Measurements from ENCODE around the gene FBXW2.
"Not testable (repeated sequence)": the region's sequence is repeated elsewhere in the genome, so short reads cannot be mapped to it uniquely, and the experiment has no call there.

The FBXW2 gene

GRCh38 chr9:120765910-120766425 lies 27.2 kb downstream of the FBXW2 start:
- Mint-ChIP-seq H3K27ac (no peak overlapping the region), H3K36me3 (peaks cover 2% of the 10 kb centered on the region)

GRCh38 chr9:120764476-120764875 lies 28.7 kb downstream of the FBXW2 start:
- no peak overlapping the region for H3K4me3 Mint-ChIP-seq
- peaks cover under 1% of the 10 kb centered on the region for H3K36me3 Mint-ChIP-seq
- no peaks in the 10 kb centered on the region for H3K27me3 Mint-ChIP-seq
- no peak overlapping the region for H3K27ac Mint-ChIP-seq
- peaks cover 18% of the 10 kb centered on the region for H3K4me1 Mint-ChIP-seq
- H3K9me3 Mint-ChIP-seq, result no peaks in the 10 kb centered on the region

More at GRCh38 chr9:120765910-120766425, 27.2 kb downstream of the FBXW2 start:
- Mint-ChIP-seq H3K4me3 (no peak overlapping the region), H3K4me1 (peaks cover 17% of the 10 kb centered on the region), H3K27me3 (no peaks in the 10 kb centered on the region), H3K9me3 (no peaks in the 10 kb centered on the region)

GRCh38 chr9:120761006-120761405 lies 32.2 kb downstream of the FBXW2 start:
- H3K4me1 Mint-ChIP-seq, result peaks cover 31% of the 10 kb centered on the region
- H3K27me3 Mint-ChIP-seq, result no peaks in the 10 kb centered on the region
- H3K27ac Mint-ChIP-seq, result no peak overlapping the region
- no peaks in the 10 kb centered on the region for H3K36me3 Mint-ChIP-seq
- no peaks in the 10 kb centered on the region for H3K9me3 Mint-ChIP-seq
- H3K4me3 Mint-ChIP-seq, result no peak overlapping the region

- H3K4me3 Mint-ChIP-seq, result no peak overlapping the region
- H3K9me3 Mint-ChIP-seq, result no peaks in the 10 kb centered on the region
- no peaks in the 10 kb centered on the region for H3K36me3 Mint-ChIP-seq
- no peaks in the 10 kb centered on the region for H3K27me3 Mint-ChIP-seq
- H3K4me1 Mint-ChIP-seq, result peaks cover 29% of the 10 kb centered on the region
- peak overlapping the region; percentile 37 for H3K27ac Mint-ChIP-seq
Observed at GRCh38 chr9:120759755-120760400, 33.3 kb downstream of the FBXW2 start.

- no peaks in the 10 kb centered on the region for H3K36me3 Mint-ChIP-seq
- no peak overlapping the region for H3K27ac Mint-ChIP-seq
- no peaks in the 10 kb centered on the region for H3K9me3 Mint-ChIP-seq
- H3K4me3 Mint-ChIP-seq, result no peak overlapping the region
- no peaks in the 10 kb centered on the region for H3K27me3 Mint-ChIP-seq
- peaks cover 29% of the 10 kb centered on the region for H3K4me1 Mint-ChIP-seq
Observed at GRCh38 chr9:120758544-120758943, 34.7 kb downstream of the FBXW2 start.

GRCh38 chr9:120757026-120757913 lies 35.9 kb downstream of the FBXW2 start:
- H3K4me3 Mint-ChIP-seq, result no peak overlapping the region
- no peaks in the 10 kb centered on the region for H3K9me3 Mint-ChIP-seq

GRCh38 chr9:120756531-120756930 lies 36.7 kb downstream of the FBXW2 start:
- peaks cover 1% of the 10 kb centered on the region for H3K36me3 Mint-ChIP-seq
- no peaks in the 10 kb centered on the region for H3K27me3 Mint-ChIP-seq
- H3K27ac Mint-ChIP-seq, result peak overlapping the region; percentile 57

More at GRCh38 chr9:120757026-120757913, 35.9 kb downstream of the FBXW2 start:
- H3K4me1 Mint-ChIP-seq, result peaks cover 29% of the 10 kb centered on the region
- peak overlapping the region; percentile 66 for H3K27ac Mint-ChIP-seq
- no peaks in the 10 kb centered on the region for H3K27me3 Mint-ChIP-seq
- peaks cover 1% of the 10 kb centered on the region for H3K36me3 Mint-ChIP-seq

GRCh38 chr9:120755810-120756434 lies 37.3 kb downstream of the FBXW2 start:
- H3K27me3 Mint-ChIP-seq, result no peaks in the 10 kb centered on the region
- no peaks in the 10 kb centered on the region for H3K9me3 Mint-ChIP-seq
- peaks cover 29% of the 10 kb centered on the region for H3K4me1 Mint-ChIP-seq
- H3K4me3 Mint-ChIP-seq, result no peak overlapping the region
- H3K36me3 Mint-ChIP-seq, result peaks cover 1% of the 10 kb centered on the region
- no peak overlapping the region for H3K27ac Mint-ChIP-seq

More at GRCh38 chr9:120756531-120756930, 36.7 kb downstream of the FBXW2 start:
- Mint-ChIP-seq H3K4me1 (peaks cover 29% of the 10 kb centered on the region), H3K4me3 (no peak overlapping the region), H3K9me3 (no peaks in the 10 kb centered on the region)

GRCh38 chr9:120755044-120755443 lies 38.2 kb downstream of the FBXW2 start:
- Mint-ChIP-seq H3K9me3 (no peaks in the 10 kb centered on the region), H3K27ac (no peak overlapping the region), H3K27me3 (no peaks in the 10 kb centered on the region), H3K4me1 (peaks cover 29% of the 10 kb centered on the region), H3K4me3 (no peak overlapping the region), H3K36me3 (peaks cover 1% of the 10 kb centered on the region)

- Mint-ChIP-seq H3K4me1 (no peaks in the 10 kb centered on the region), H3K4me3 (no peak overlapping the region)
Observed at GRCh38 chr9:120750421-120750820, 42.8 kb downstream of the FBXW2 start.

GRCh38 chr9:120746366-120746765 lies 46.9 kb downstream of the FBXW2 start:
- not testable (repeated sequence) for H3K4me1 Mint-ChIP-seq, H3K27ac Mint-ChIP-seq, H3K27me3 Mint-ChIP-seq, H3K4me3 Mint-ChIP-seq, H3K9me3 Mint-ChIP-seq, H3K36me3 Mint-ChIP-seq

More at GRCh38 chr9:120750421-120750820, 42.8 kb downstream of the FBXW2 start:
- Mint-ChIP-seq H3K27ac (no peak overlapping the region), H3K36me3 (peaks cover 1% of the 10 kb centered on the region), H3K9me3 (no peaks in the 10 kb centered on the region), H3K27me3 (no peaks in the 10 kb centered on the region)

- no peaks in the 10 kb centered on the region for H3K27me3 Mint-ChIP-seq
- H3K4me3 Mint-ChIP-seq, result no peak overlapping the region
- no peaks in the 10 kb centered on the region for H3K4me1 Mint-ChIP-seq
- H3K9me3 Mint-ChIP-seq, result no peaks in the 10 kb centered on the region
- no peaks in the 10 kb centered on the region for H3K36me3 Mint-ChIP-seq
- H3K27ac Mint-ChIP-seq, result no peak overlapping the region
Observed at GRCh38 chr9:120745278-120745677, 47.9 kb downstream of the FBXW2 start.

GRCh38 chr9:120742951-120743416 lies 50.2 kb downstream of the FBXW2 start:
- no peak overlapping the region for H3K27ac Mint-ChIP-seq

GRCh38 chr9:120741701-120742100 lies 51.5 kb downstream of the FBXW2 start:
- Mint-ChIP-seq H3K27me3 (no peaks in the 10 kb centered on the region), H3K4me1 (no peaks in the 10 kb centered on the region), H3K36me3 (no peaks in the 10 kb centered on the region), H3K9me3 (no peaks in the 10 kb centered on the region), H3K4me3 (no peak overlapping the region), H3K27ac (no peak overlapping the region)

More at GRCh38 chr9:120742951-120743416, 50.2 kb downstream of the FBXW2 start:
- no peaks in the 10 kb centered on the region for H3K9me3 Mint-ChIP-seq
- H3K4me1 Mint-ChIP-seq, result no peaks in the 10 kb centered on the region
- no peak overlapping the region for H3K4me3 Mint-ChIP-seq
- H3K36me3 Mint-ChIP-seq, result no peaks in the 10 kb centered on the region
- no peaks in the 10 kb centered on the region for H3K27me3 Mint-ChIP-seq

GRCh38 chr9:120741191-120741590 lies 52.0 kb downstream of the FBXW2 start:
- H3K4me1 Mint-ChIP-seq, result no peaks in the 10 kb centered on the region
- no peaks in the 10 kb centered on the region for H3K9me3 Mint-ChIP-seq
- no peak overlapping the region for H3K4me3 Mint-ChIP-seq
- no peaks in the 10 kb centered on the region for H3K36me3 Mint-ChIP-seq
- H3K27ac Mint-ChIP-seq, result no peak overlapping the region
- H3K27me3 Mint-ChIP-seq, result no peaks in the 10 kb centered on the region

Data from activated naive CD4-positive, alpha-beta T cell treated with anti-CD3 and anti-CD28 coated beads, Interleukin-2, amount 50 U/mL, for 24 hours (primary cell).